ENCODE data around the gene DAZAP1.

DNA sequence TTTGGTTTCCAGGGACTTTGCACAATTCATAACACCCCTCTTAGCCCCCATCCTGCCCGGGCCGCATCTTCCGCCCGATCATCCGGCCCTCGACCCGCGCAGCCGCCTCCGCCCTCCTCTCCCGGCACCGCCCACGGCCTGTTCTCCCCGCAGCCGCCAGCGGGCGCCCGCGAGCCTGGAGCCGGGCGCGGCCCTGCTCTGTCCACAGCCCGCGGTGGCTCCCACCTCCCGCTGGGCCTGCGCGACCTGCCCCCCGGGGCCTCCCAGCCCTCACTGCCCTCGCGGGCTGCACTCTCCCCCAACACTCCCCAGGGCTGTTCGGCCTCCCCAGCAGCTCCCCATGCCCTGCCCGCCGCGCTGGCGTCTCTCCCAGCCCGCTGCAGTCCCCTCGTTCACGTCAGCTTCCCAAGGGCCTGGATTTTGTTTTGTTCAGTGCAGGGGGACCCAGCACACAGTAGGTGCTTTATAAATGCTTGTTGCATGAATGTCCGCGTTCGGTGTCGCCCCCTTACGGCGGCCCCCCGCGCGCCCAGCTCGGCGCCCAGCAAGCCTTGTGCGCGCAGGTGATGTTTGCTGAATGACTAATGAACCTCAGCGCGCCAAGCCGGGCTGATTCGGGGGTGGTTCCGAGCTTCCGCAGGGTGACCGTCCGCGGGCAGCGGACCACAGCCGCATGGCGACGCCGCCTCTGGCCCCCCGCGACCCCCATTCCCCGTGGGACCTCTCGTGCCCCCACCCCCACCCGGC lies 38.0 kb downstream of the DAZAP1 start:
- TF ChIP-seq, protein P1, sequence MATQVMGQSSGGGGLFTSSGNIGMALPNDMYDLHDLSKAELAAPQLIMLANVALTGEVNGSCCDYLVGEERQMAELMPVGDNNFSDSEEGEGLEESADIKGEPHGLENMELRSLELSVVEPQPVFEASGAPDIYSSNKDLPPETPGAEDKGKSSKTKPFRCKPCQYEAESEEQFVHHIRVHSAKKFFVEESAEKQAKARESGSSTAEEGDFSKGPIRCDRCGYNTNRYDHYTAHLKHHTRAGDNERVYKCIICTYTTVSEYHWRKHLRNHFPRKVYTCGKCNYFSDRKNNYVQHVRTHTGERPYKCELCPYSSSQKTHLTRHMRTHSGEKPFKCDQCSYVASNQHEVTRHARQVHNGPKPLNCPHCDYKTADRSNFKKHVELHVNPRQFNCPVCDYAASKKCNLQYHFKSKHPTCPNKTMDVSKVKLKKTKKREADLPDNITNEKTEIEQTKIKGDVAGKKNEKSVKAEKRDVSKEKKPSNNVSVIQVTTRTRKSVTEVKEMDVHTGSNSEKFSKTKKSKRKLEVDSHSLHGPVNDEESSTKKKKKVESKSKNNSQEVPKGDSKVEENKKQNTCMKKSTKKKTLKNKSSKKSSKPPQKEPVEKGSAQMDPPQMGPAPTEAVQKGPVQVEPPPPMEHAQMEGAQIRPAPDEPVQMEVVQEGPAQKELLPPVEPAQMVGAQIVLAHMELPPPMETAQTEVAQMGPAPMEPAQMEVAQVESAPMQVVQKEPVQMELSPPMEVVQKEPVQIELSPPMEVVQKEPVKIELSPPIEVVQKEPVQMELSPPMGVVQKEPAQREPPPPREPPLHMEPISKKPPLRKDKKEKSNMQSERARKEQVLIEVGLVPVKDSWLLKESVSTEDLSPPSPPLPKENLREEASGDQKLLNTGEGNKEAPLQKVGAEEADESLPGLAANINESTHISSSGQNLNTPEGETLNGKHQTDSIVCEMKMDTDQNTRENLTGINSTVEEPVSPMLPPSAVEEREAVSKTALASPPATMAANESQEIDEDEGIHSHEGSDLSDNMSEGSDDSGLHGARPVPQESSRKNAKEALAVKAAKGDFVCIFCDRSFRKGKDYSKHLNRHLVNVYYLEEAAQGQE (IDR thresholded peaks at IDR 0.05; ENCODE audit: insufficient read depth in 1 of 2, low read depth in 2 of 2, low read length in 2 of 2) = peak; percentile 53 to 72; a peak in 2 of 4 replicates
- no peak for TF ChIP-seq SIN3A (IDR thresholded peaks at IDR 0.05; ENCODE audit: borderline replicate concordance, insufficient read depth, low read length)
- TF ChIP-seq POLR2AphosphoS5 (IDR thresholded peaks at IDR 0.05; ENCODE audit: low read depth, low read length) = no peak
